ENCODE results near the gene SRGAP3.

Gene SRGAP3

DNA sequence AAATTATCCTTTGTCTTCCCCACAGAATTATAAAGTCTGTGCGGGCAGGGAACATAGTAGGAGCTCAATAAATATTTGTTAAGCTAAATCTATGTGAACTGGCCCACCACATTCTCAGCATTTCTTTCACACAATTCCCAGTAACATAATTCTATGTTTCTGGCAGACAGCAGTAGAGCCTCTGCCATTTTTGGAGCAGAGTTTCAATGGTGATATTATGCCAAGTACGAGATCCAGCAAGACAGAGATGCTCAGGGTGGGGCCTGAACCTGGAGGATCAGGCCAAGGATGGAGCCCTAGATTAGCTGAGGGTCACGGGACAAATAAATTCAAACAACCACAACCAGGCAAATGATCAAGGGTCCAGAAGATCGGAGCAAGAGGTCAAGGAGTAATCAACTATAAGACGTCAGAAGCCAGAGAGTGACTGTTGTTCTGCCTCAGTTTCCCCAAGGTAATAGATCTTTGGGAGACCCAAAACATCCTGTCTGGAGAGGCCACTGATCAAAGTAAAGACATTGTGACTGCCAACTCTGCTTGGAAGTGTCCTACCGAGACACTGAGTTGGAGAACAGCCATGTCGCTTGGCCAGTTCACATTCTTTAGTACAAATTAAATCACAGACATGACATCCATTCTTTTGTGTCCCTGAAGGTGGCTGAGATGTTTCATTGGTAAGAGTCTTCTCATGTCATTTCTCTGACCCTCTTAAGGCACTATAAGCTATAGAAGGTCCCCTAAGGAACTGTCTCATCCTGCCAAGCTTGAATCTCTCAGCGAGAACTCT lies 15.4 kb downstream of the SRGAP3 start:
- H3K4me3 ChIP-seq = no peak overlapping the region
- DNase-seq (ENCODE audit: low spot score) = no peak
- TF ChIP-seq, protein P1, sequence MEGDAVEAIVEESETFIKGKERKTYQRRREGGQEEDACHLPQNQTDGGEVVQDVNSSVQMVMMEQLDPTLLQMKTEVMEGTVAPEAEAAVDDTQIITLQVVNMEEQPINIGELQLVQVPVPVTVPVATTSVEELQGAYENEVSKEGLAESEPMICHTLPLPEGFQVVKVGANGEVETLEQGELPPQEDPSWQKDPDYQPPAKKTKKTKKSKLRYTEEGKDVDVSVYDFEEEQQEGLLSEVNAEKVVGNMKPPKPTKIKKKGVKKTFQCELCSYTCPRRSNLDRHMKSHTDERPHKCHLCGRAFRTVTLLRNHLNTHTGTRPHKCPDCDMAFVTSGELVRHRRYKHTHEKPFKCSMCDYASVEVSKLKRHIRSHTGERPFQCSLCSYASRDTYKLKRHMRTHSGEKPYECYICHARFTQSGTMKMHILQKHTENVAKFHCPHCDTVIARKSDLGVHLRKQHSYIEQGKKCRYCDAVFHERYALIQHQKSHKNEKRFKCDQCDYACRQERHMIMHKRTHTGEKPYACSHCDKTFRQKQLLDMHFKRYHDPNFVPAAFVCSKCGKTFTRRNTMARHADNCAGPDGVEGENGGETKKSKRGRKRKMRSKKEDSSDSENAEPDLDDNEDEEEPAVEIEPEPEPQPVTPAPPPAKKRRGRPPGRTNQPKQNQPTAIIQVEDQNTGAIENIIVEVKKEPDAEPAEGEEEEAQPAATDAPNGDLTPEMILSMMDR (IDR thresholded peaks at IDR 0.05) = no peak
- no peak overlapping the region for H3K27ac ChIP-seq

DNA sequence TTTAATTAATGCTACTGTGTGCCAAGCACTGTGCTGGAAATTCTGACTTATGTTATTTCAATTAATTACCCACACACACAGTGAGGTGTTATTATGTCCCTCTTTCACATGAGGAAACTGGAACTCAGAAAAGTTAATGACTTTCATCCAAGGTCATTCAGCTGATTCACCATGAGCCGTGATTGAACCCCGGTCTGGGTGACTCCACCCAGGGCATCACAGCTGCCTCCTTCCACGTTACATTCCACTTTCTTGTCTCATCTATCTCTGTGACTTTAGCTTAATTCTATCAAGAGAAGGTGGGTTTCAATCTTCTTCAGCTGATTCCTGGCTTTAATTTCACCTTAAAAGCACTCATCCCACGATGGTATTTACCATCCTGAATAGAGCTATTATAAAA lies 16.3 kb downstream of the SRGAP3 start:
- no peak overlapping the region for H3K4me3 ChIP-seq
- TF ChIP-seq, protein P1 (IDR thresholded peaks at IDR 0.05) = no peak
- no peak overlapping the region for H3K27ac ChIP-seq
- DNase-seq (ENCODE audit: low spot score) = no peak

DNA sequence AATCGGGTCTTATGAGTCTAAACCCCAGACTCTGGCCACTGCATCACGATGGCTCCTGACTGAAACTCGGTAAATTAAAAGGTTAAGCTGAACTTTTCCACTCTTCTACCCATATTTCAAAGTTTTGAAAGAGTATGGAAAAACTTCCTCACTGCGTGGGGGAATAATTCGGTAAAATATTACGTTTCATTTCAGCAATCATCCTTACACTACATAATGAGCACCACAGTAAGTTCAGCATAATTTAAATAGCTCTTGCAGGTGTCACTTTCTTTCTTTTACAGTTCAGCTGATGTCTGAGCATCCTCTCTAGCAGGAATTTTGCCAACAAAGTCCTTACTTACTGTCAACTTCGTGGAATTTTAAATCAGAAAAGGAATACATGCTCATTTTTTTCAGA lies 17.5 kb downstream of the SRGAP3 start:
- Histone ChIP-seq H3K27ac (no peak overlapping the region), H3K4me3 (no peak overlapping the region)
- no peak for DNase-seq (ENCODE audit: low spot score)
- TF ChIP-seq, protein P1 (IDR thresholded peaks at IDR 0.05) = no peak

DNA sequence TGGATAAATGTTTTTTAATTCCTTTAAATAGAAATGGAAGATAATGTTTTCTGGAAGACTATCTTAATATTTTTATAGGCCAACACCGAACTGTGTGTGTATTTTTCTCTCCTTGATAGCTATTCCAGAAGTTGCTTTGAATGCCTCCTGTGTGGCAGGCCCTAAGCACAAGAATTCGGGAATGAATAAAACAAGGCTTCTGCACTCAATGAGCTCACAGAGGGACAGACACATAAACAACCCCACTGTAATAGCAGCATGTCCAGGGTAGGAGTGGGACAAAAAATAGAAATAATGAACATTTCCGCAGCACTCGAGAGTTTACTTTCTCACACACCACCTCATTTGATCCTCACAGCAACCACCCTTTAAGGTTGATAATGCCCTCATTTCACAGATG lies 18.0 kb downstream of the SRGAP3 start:
- DNase-seq (ENCODE audit: low spot score) = no peak
- TF ChIP-seq, protein P1 (IDR thresholded peaks at IDR 0.05) = no peak
- Histone ChIP-seq H3K4me3 (no peak overlapping the region), H3K27ac (no peak overlapping the region)

DNA sequence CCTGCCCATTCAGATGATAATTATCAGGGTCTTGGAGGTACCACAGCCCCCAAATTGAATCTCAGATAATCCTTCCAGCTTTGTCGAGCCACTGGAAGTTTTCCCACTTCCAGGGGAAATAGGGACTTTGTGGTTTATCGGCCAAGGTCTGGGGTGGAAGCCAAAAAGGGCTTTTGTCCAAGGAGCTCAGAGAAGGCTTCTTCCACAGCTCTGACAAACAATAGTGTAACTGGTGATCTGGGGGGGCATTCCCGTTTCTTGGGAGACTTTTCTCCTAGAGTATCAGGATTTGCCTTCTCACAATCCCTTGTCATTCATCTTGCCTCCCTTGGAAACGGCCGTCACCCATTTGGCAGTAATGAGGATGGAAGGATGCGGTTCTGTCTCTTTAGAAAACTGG lies 18.4 kb downstream of the SRGAP3 start:
- H3K4me3 ChIP-seq = no peak overlapping the region
- no peak overlapping the region for H3K27ac ChIP-seq
- TF ChIP-seq, protein P1 (IDR thresholded peaks at IDR 0.05) = no peak
- no peak for DNase-seq (ENCODE audit: low spot score)

DNA sequence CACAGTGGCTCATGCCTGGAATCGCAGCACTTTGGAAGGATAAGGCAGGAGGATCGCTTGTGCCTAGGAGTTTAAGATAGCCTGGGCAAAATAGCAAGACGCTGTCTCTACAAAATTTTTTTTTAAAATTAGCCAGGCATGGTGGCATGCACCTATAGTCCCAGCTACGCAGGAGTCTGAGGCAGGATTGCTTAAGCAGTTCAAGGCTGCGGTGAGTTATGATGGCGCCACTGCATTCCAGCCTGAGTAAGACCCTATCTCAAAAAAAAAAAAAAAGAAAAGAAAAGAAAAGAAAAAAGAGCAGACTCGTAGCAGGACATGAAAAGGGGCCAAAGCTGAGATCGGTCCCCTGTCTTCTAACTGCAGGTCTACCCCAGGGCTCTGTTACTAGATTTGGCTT lies 18.9 kb downstream of the SRGAP3 start:
- TF ChIP-seq, protein P1 (IDR thresholded peaks at IDR 0.05) = no peak
- no peak overlapping the region for H3K27ac ChIP-seq
- DNase-seq (ENCODE audit: low spot score) = no peak
- no peak overlapping the region for H3K4me3 ChIP-seq

DNA sequence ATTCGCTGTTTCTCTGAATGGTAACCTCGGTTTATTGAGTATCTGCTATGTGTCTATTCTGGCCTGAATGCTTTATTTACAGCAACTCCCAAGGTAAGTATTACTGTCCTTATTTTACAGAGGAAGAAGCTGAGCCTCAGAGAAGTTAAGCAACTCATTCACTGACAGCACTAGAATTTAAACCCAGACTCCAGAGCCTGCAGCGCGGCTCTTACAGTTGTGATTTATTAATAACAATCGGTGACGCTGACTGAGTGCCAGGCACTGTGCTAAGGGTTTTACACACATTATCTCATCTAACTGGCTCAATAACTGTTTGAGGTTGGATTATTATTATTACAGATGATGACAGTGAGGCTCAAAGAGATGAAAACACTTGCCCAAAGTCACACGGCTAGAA lies 19.6 kb downstream of the SRGAP3 start:
- no peak overlapping the region for H3K27ac ChIP-seq

More for the DNA sequence above, 19.6 kb downstream of the SRGAP3 start:
- TF ChIP-seq, protein P1 (IDR thresholded peaks at IDR 0.05) = no peak
- no peak overlapping the region for H3K4me3 ChIP-seq
- DNase-seq (ENCODE audit: low spot score) = no peak
